GM23338 (cell line): ENCODE measurements around the gene CCDC54.

Source experiments
- EZH2 ChIP-seq: fragments of 200-600 bp; sonication (generic); IDR thresholded peaks from one replicate; pipeline ENCODE4 v1.8.0; 2017; ENCODE audit warnings: antibody characterized with exemption, mild to moderate bottlenecking, low read depth; ENCODE audit not compliant: unreplicated experiment
- EZH2phosphoT487 ChIP-seq: fragments of 200-600 bp; sonication (generic); IDR thresholded peaks from one replicate; pipeline ENCODE4 v1.8.1; 2018; ENCODE audit warnings: antibody characterized with exemption; ENCODE audit not compliant: unreplicated experiment
- POLR2AphosphoS5 ChIP-seq: IDR thresholded peaks from 2 replicates; pipeline ENCODE4 v1.6.1; 2016; ENCODE audit warnings: antibody characterized with exemption, low read depth
- STAT1 ChIP-seq: IDR thresholded peaks from one replicate; pipeline ENCODE4 v1.6.1; 2016; ENCODE audit warnings: antibody characterized with exemption; ENCODE audit not compliant: unreplicated experiment
- TF ChIP-seq, protein P1 (sequence below), 2 experiments: fragments of 200-600 bp in 1 of 2; sonication (generic) in 1 of 2; conservative IDR thresholded peaks; 2 replicates each; pipeline versions ENCODE4 v1.5.1 to v1.6.1; 2016 to 2017; ENCODE audit warnings: antibody characterized with exemption in 2 of 2, low read depth in 2 of 2, mild to moderate bottlenecking in 2 of 2, moderate library complexity in 1 of 2

DNA sequence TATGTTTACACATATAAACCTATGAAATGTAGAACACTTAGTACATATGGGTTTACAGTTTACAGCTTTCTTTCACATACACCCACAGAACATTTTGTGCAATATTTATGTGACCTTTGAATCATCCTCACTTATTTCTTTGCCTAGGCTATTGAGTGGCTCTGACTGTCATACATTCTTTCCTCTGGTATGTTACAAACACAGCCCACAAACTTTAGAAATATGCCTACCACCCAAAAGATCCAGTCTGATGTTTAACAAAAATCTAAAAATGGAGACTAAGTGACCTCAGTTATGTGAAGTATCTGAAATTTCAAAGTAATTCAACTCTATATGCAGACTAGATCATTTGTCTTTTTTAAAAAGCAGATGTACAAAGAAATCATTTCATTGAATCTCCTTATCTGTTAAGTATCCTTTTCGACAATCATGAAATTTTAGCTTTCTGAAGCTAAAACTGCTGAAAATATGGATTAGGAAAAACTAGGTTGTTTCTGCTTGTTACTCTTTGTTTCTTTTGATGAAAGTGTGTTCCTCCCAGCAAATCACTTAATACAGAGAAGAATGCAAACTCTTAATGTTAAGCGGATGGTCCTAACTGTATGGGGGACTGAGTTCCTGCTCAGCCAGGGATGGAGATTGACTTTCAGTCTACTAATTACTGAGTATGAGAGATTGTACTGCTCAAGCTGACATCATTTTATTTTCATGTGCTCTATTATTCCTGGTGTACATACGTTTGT is 27.7 kb downstream of the CCDC54 start:
- TF ChIP-seq, protein P1, sequence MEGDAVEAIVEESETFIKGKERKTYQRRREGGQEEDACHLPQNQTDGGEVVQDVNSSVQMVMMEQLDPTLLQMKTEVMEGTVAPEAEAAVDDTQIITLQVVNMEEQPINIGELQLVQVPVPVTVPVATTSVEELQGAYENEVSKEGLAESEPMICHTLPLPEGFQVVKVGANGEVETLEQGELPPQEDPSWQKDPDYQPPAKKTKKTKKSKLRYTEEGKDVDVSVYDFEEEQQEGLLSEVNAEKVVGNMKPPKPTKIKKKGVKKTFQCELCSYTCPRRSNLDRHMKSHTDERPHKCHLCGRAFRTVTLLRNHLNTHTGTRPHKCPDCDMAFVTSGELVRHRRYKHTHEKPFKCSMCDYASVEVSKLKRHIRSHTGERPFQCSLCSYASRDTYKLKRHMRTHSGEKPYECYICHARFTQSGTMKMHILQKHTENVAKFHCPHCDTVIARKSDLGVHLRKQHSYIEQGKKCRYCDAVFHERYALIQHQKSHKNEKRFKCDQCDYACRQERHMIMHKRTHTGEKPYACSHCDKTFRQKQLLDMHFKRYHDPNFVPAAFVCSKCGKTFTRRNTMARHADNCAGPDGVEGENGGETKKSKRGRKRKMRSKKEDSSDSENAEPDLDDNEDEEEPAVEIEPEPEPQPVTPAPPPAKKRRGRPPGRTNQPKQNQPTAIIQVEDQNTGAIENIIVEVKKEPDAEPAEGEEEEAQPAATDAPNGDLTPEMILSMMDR (conservative IDR thresholded peaks at IDR 0.05; ENCODE audit: low read depth in 2 of 2): no peak
- TF ChIP-seq POLR2AphosphoS5 (no peak), EZH2 (no peak), STAT1 (no peak), EZH2phosphoT487 (no peak)
